Smooth muscle cell (in vitro differentiated cells): ENCODE results near the gene BRAF. TPM values are rescaled to one million over a fixed set of nuclear protein-coding genes. Genes with fewer than 3 reads are reported as not detected.
"Not testable (repeated sequence)": the region's sequence is repeated elsewhere in the genome, so short reads cannot be mapped to it uniquely, and the experiment has no call there.

ENCODE experiments used
- DNase-seq: peaks from one replicate; lab custom pipeline; 2025; ENCODE audit not compliant: unreplicated experiment; lab: John Stamatoyannopoulos, UW
- H2AFZ ChIP-seq: fragments of 200-600 bp; sonication (generic); 2 replicates; pipeline ENCODE4 v1.6.0; 2016; ENCODE audit warnings: antibody characterized with exemption, low read depth, mild to moderate bottlenecking
- H3F3A ChIP-seq: fragments of 200-600 bp; sonication (generic); 2 replicates; pipeline ENCODE4 v1.6.0; 2017; ENCODE audit warnings: antibody characterized with exemption, low read depth
- H3K27ac ChIP-seq: fragments of 200-600 bp; sonication (generic); 2 replicates; pipeline ENCODE4 v1.5.1; 2016; ENCODE audit warnings: low read depth, mild to moderate bottlenecking
- H3K27me3 ChIP-seq: fragments of 200-600 bp; sonication (generic); 2 replicates; pipeline ENCODE4 v1.6.1; 2016; ENCODE audit warnings: low read depth, mild to moderate bottlenecking
- H3K36me3 ChIP-seq: fragments of 200-600 bp; sonication (generic); 2 replicates; pipeline ENCODE4 v1.5.1; 2016; ENCODE audit warnings: low read depth
- H3K4me1 ChIP-seq: fragments of 200-600 bp; sonication (generic); 2 replicates; pipeline ENCODE4 v1.5.1; 2016; ENCODE audit warnings: low read depth
- H3K4me2 ChIP-seq: fragments of 200-600 bp; sonication (generic); 2 replicates; pipeline ENCODE4 v1.6.0; 2016; ENCODE audit warnings: mild to moderate bottlenecking
- H3K4me3 ChIP-seq: fragments of 200-600 bp; sonication (generic); 2 replicates; pipeline ENCODE4 v1.5.1; 2016; ENCODE audit warnings: mild to moderate bottlenecking
- H3K79me2 ChIP-seq: fragments of 200-600 bp; sonication (generic); 2 replicates; pipeline ENCODE4 v1.6.0; 2016; ENCODE audit warnings: low read depth, mild to moderate bottlenecking
- H3K9ac ChIP-seq: fragments of 200-600 bp; sonication (generic); 2 replicates; pipeline ENCODE4 v1.6.0; 2016; ENCODE audit warnings: low read depth
- H3K9me3 ChIP-seq: fragments of 200-600 bp; sonication (generic); replicated peaks from 2 replicates; pipeline ENCODE4 v1.5.1; 2016; ENCODE audit warnings: low read depth
- H4K20me1 ChIP-seq: fragments of 200-600 bp; sonication (generic); 2 replicates; pipeline ENCODE4 v1.6.0; 2016; ENCODE audit warnings: low read depth
- CTCF ChIP-seq: fragments of 200-600 bp; sonication (generic); IDR thresholded peaks from 2 replicates; pipeline ENCODE4 v1.5.1; 2017; ENCODE audit warnings: borderline replicate concordance, mild to moderate bottlenecking, antibody characterized with exemption; ENCODE audit not compliant: insufficient read depth, poor library complexity, severe bottlenecking
- WGBS: methylation state at CpG from one replicate; pipeline ENCODE4 v1.1.7; 2016; ENCODE audit warnings: low lambda C conversion rate; 5-methylcytosine and 5-hydroxymethylcytosine counted together
- polyA plus RNA-seq: library from polyadenylated mRNA; unstranded; fragments of >200 nt; fragmentation: Nextera tagmentation; extraction: Ambion mirVana; gene quantifications from 2 replicates; pipeline ENCODE4 v1.2.1, GENCODE V29; 2016
- total RNA-seq: library from RNA; depleted of rRNA; stranded (reverse); fragments of >200 nt; gene quantifications from 2 replicates; pipeline ENCODE4 v1.2.3, GENCODE V29; 2014

The BRAF gene
- total and polyA plus RNA-seq, 2 experiments from 2014 or later, result 6.5 to 28.9 TPM

- 92% methylated on average over 5 of the region's 5 CpGs for WGBS
- Histone ChIP-seq H3K4me3 (no peak overlapping the region), H3K4me2 (no peak overlapping the region), H3K27ac (no peak overlapping the region), H2AFZ (no peak overlapping the region), H3K9me3 (no peaks in the 10 kb centered on the region), H3K9ac (no peak overlapping the region), H3K4me1 (no peaks in the 10 kb centered on the region), H3K27me3 (no peaks in the 10 kb centered on the region), H3K36me3 (no peaks in the 10 kb centered on the region), H3F3A (no peaks in the 10 kb centered on the region), H4K20me1 (no peaks in the 10 kb centered on the region), H3K79me2 (no peaks in the 10 kb centered on the region)
- TF ChIP-seq CTCF, result no peak
- no peak for DNase-seq
Measured at GRCh38 chr7:140719721-140720120, 205.0 kb downstream of the BRAF start.

DNA sequence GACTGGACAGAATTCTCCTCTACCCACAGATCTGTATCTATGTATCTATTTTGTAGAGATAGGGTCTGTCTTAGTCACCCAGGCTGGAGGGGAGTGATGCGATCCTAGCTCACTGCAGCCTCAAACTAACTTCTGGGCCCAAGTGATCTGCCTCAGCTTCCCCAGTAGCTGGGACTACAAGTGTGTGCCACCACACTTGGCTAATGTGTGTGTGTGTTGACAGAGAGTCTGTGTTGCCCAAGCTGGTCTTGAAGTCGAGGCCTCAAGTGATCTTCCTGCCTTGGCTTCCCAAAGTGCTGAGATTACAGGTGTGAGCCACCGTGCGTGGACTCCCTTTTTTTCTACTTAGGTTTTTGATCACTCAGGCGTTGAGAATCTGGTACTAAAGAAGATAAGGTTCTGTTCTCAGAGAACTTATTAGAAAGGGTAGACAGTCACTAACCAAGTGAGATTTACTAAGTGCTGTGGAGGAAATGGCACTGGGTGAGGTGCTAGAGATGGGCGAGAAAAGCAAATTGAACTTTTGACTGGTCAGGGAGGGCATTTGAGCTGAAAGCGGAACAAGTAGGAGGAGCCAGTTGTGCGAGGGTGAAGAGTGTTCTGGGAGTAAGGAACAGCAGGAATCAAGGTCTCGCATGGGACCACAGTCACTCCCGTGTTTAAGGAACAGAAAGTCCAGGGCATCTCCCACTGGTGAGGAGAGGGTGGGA lies 210.2 kb downstream of the BRAF start:
- Histone ChIP-seq H3K4me2 (no peak overlapping the region), H3F3A (no peaks in the 10 kb centered on the region), H3K4me3 (no peak overlapping the region), H3K27ac (no peak overlapping the region), H3K36me3 (no peaks in the 10 kb centered on the region), H3K27me3 (no peaks in the 10 kb centered on the region), H2AFZ (no peak overlapping the region), H3K79me2 (no peaks in the 10 kb centered on the region), H3K9ac (no peak overlapping the region), H3K4me1 (no peaks in the 10 kb centered on the region), H3K9me3 (no peaks in the 10 kb centered on the region), H4K20me1 (no peaks in the 10 kb centered on the region)
- 96% methylated on average over 10 of the region's 10 CpGs for WGBS
- TF ChIP-seq CTCF, result no peak
- no peak for DNase-seq

- DNase-seq, H3K27me3 ChIP-seq, H3K27ac ChIP-seq, H3F3A ChIP-seq, H3K4me1 ChIP-seq, H3K4me3 ChIP-seq, H3K9me3 ChIP-seq, H4K20me1 ChIP-seq, H2AFZ ChIP-seq, H3K36me3 ChIP-seq, H3K79me2 ChIP-seq, H3K9ac ChIP-seq, H3K4me2 ChIP-seq: not testable (repeated sequence)
Measured at GRCh38 chr7:140712392-140712791, 212.3 kb downstream of the BRAF start.

DNA sequence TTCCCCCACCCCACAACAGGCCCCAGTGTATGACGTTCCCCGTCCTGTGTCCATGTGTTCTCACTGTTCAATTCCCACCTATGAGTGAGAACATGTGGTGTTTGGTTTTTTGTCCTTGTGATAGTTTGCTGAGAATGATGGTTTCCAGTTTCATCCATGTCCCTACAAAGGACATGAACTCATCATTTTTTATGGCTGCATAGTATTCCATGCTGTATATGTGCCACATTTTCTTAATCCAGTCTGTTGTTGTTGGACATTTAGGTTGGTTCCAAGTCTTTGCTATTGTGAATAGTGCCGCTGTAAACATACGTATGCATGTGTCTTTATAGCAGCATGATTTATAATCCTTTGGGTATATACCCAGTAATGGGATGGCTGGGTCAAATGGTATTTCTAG lies 216.0 kb downstream of the BRAF start:
- not testable (repeated sequence) for H2AFZ ChIP-seq, H3K4me1 ChIP-seq, H3K4me2 ChIP-seq, DNase-seq, H3K27me3 ChIP-seq, H3K79me2 ChIP-seq, H4K20me1 ChIP-seq, H3K9ac ChIP-seq, H3K4me3 ChIP-seq, H3K9me3 ChIP-seq, H3K36me3 ChIP-seq, H3K27ac ChIP-seq, H3F3A ChIP-seq
- WGBS, result 99% methylated on average over 4 of the region's 4 CpGs

DNA sequence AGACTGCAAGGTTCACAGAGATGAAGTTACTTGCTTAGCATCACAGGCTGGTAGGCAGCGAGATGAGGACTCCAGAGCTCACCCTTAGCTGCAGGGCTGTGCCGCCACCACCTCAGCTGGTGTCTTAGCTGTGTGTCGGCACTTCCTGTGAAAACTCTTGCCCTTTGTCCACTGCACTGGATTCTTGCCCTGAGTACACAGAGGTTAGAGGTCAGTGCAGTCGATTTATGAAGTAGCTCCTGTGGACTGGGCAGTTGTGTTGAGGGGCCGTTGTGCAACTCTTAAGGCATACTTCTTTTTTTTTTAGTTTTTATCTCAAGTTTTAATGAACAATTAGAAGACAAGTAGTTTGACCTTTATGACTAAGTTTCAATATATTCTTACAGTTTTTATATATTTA lies 217.6 kb downstream of the BRAF start:
- Histone ChIP-seq H3K4me1 (no peaks in the 10 kb centered on the region), H3F3A (no peaks in the 10 kb centered on the region), H3K4me2 (no peak overlapping the region), H3K4me3 (no peak overlapping the region), H3K27ac (no peak overlapping the region), H3K27me3 (no peaks in the 10 kb centered on the region), H3K9me3 (no peaks in the 10 kb centered on the region), H2AFZ (no peak overlapping the region), H3K36me3 (no peaks in the 10 kb centered on the region), H3K9ac (no peak overlapping the region), H3K79me2 (peaks cover 10% of the 10 kb centered on the region), H4K20me1 (peaks cover 8% of the 10 kb centered on the region)
- WGBS, result 100% methylated on average over 5 of the region's 5 CpGs
- TF ChIP-seq CTCF, result no peak
- DNase-seq, result no peak
